Right atrium auricular region (tissue), 2 donors: Measurements from ENCODE around the gene SLC39A11. TPM values are rescaled to one million over a fixed set of nuclear protein-coding genes. Genes with fewer than 3 reads are reported as not detected.

Experiments used
- DNase-seq: peaks from one replicate; pipeline ENCODE4 v3.0.0-alpha.2; 2019; ENCODE audit warnings: low spot score
- H3K27ac ChIP-seq, 2 donors: fragments of 200-600 bp; sonication (generic); 1 replicate in 1 of 2; 2 replicates in 1 of 2; pipeline ENCODE4 v1.5.1; 2016 to 2019
- H3K27me3 ChIP-seq, 2 donors: fragments of 200-600 bp; sonication (generic); one replicate each; pipeline versions ENCODE4 v1.5.1 to v1.6.0; 2017 to 2019
- H3K36me3 ChIP-seq: fragments of 200-600 bp; sonication (generic); one replicate; pipeline ENCODE4 v1.5.1; 2016
- H3K4me1 ChIP-seq, 2 donors: fragments of 200-600 bp; sonication (generic); one replicate each; pipeline versions ENCODE4 v1.5.1 to v1.6.0; 2017 to 2019
- H3K4me3 ChIP-seq, 2 donors: fragments of 200-600 bp; sonication (generic); 1 replicate in 1 of 2; 2 replicates in 1 of 2; pipeline ENCODE4 v1.5.1; 2017 to 2019; ENCODE audit warnings: mild to moderate bottlenecking in 1 of 2, moderate library complexity in 1 of 2
- H3K9me3 ChIP-seq, 2 donors: fragments of 200-600 bp; sonication (generic); one replicate each; pipeline ENCODE4 v1.5.1; 2019
- total RNA-seq, 2 donors: library from RNA; depleted of rRNA; stranded (reverse); fragments of >200 nt; gene quantifications; one replicate each; pipeline ENCODE4 v1.1.0, GENCODE V29; 2016
- TF ChIP-seq, protein P1 (sequence below), 2 donors: fragments of 200-600 bp; sonication (generic); IDR thresholded peaks; one replicate each; pipeline ENCODE4 v1.5.1; 2019; ENCODE audit warnings: antibody characterized with exemption in 2 of 2

Gene SLC39A11
- total RNA-seq, 2 donors from 2014 or later = 7.4 to 15.5 TPM

DNA sequence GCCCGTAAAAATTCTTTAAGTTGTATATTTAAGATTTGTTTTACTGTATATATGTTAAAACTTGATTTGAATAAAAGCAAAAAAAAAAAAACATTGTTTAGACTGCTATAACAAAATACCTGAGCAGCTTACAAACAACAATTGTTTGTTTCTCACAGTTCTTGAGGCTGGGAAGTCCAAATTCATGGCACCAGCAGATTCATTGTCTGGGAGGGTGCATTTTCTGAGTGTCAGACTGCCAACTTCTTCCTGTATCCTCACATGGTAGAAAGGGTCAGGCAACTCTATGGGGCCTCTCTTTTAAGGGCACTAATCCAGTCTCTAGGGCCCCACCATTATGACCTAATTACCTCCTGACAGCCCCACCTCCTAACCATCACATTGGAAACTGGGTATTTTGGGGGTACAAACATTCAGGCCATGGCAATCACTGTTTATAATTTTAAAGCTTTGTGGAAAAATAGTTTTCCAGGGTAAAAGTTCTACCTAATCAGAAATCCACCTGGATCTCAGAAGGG lies 281.4 kb downstream of the SLC39A11 start:
- TF ChIP-seq, protein P1, sequence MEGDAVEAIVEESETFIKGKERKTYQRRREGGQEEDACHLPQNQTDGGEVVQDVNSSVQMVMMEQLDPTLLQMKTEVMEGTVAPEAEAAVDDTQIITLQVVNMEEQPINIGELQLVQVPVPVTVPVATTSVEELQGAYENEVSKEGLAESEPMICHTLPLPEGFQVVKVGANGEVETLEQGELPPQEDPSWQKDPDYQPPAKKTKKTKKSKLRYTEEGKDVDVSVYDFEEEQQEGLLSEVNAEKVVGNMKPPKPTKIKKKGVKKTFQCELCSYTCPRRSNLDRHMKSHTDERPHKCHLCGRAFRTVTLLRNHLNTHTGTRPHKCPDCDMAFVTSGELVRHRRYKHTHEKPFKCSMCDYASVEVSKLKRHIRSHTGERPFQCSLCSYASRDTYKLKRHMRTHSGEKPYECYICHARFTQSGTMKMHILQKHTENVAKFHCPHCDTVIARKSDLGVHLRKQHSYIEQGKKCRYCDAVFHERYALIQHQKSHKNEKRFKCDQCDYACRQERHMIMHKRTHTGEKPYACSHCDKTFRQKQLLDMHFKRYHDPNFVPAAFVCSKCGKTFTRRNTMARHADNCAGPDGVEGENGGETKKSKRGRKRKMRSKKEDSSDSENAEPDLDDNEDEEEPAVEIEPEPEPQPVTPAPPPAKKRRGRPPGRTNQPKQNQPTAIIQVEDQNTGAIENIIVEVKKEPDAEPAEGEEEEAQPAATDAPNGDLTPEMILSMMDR (IDR thresholded peaks at IDR 0.05) = no peak
- no peak for DNase-seq
- Histone ChIP-seq H3K27ac (no peak overlapping the region), H3K4me1 (no peaks in the 10 kb centered on the region), H3K27me3 (no peaks in the 10 kb centered on the region), H3K4me3 (no peak overlapping the region), H3K9me3 (peaks cover 0 to 13% of the 10 kb centered on the region in 2 donors), H3K36me3 (no peaks in the 10 kb centered on the region)

DNA sequence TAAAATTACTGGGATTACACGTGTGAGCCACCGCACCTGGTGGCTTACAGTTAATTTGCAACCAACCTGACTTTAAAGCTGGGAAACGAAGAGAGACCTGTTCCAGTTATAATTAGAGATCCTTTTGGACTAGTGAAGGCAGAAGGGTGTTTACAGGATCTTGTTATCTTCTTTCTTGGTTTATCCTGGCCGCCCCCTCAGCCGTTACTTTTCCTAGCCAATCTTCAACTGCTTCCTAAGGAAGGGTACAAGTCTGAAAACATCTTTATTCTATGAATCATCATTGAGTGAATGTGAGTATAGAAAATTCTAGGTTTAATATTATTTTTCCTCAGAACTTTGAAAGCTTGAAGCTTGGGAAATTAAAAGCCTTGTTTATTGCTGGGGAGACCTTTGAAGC lies 286.5 kb downstream of the SLC39A11 start:
- Histone ChIP-seq H3K36me3 (no peaks in the 10 kb centered on the region), H3K27ac (no peak overlapping the region), H3K4me3 (no peak overlapping the region), H3K27me3 (no peaks in the 10 kb centered on the region), H3K9me3 (peaks cover 0 to 13% of the 10 kb centered on the region in 2 donors), H3K4me1 (no peaks in the 10 kb centered on the region)
- no peak for DNase-seq
- TF ChIP-seq, protein P1 (IDR thresholded peaks at IDR 0.05) = no peak

DNA sequence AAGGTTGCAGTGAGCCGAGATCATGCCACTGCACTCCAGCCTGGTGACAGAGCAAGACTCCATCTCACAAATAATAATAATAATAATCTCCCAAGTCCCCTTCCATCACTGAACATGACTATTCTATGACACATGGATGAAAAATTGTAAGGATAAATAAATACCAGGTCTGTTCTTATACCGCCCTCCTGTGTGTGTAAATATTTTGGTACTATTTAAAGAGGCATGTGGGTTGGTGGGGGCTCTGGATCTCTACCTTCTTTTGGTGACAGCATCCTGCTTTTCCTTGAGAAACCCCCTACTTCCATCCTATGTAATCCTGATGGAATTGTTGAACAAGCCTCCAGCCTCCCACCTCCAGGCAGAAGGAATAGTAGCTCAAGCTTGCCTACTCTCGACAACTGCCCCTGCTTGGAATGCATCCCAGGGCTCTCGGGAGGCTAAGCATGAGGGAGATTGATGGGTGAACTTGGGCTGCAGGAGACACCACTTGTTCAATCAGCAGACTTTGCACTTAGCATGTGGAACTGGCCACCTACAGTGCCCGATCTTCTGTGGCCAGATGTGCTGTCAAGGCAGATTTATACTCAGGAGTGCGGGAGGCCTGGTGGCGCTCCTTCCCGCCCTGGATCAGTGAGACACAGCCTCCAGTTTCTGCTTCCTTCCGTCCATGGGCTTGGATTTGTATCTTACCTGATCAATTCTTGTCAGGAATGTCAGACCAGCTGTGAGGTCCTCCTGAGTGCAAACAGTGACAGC lies 287.4 kb downstream of the SLC39A11 start:
- Histone ChIP-seq H3K4me1 (no peaks in the 10 kb centered on the region), H3K4me3 (no peak overlapping the region), H3K36me3 (no peaks in the 10 kb centered on the region), H3K9me3 (peaks cover 0 to 12% of the 10 kb centered on the region in 2 donors), H3K27me3 (no peaks in the 10 kb centered on the region), H3K27ac (no peak overlapping the region)
- TF ChIP-seq, protein P1 (IDR thresholded peaks at IDR 0.05) = no peak
- no peak for DNase-seq

DNA sequence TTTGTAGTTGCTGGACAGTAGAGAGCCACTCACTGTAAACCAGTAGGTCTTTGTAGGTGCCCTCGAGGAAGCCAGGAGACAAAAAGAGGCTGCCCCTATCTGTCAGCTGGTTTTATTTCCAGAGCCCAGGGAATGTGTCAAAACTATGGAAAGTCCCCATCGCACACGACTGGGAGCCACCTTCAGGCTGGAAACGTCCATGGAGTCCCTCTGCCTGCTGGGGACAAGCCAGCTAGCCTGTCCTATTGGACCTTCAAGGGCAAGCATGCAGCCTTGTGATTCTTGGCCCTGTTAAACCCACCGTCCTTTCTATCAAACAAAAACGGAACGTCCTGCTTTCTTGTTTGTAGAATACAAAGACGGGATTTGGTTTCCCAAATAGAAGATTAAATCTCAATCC lies 289.8 kb downstream of the SLC39A11 start:
- H3K36me3 ChIP-seq = no peaks in the 10 kb centered on the region
- no peak overlapping the region for H3K27ac ChIP-seq
- DNase-seq = no peak
- H3K4me3 ChIP-seq = no peak overlapping the region
- no peaks in the 10 kb centered on the region for H3K4me1 ChIP-seq
- H3K27me3 ChIP-seq = no peaks in the 10 kb centered on the region
- peaks cover 0 to 20% of the 10 kb centered on the region in 2 donors for H3K9me3 ChIP-seq
- TF ChIP-seq, protein P1 (IDR thresholded peaks at IDR 0.05) = no peak

DNA sequence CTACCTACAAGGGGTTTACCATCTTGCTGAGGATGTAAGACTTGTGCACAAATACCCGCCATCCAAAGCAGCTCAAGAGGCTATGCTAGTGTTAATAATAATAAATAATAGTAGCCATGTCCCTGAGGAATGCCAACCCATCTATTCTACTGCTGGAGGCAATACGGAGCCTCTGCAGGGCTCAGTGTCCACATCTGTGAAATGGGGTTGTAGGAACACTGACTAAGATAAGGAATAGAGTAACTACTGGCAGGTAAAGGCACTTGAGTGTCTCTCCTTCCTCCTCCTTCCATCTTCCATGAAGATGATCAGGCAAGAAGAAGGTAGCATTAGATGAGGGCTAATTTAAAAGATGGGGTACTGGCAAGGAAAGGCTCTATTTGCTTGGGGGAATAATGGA lies 295.3 kb downstream of the SLC39A11 start:
- Histone ChIP-seq H3K27ac (no peak overlapping the region), H3K36me3 (no peaks in the 10 kb centered on the region), H3K4me1 (no peaks in the 10 kb centered on the region), H3K9me3 (peaks cover 0 to 42% of the 10 kb centered on the region in 2 donors), H3K27me3 (no peaks in the 10 kb centered on the region), H3K4me3 (no peak overlapping the region)
- TF ChIP-seq, protein P1 (IDR thresholded peaks at IDR 0.05) = no peak
- DNase-seq = no peak
